ENCODE results near the gene WTAP.
"Not testable (repeated sequence)": the region's sequence is repeated elsewhere in the genome, so short reads cannot be mapped to it uniquely, and the experiment has no call there.

WTAP gene

GRCh38 chr6:159689001-159689400 lies 38.3 kb upstream of the WTAP start:
- no peak for TF ChIP-seq CTCF (conservative IDR thresholded peaks at IDR 0.05)
- H3K27ac ChIP-seq = no peak overlapping the region

- not testable (repeated sequence) for H3K27ac ChIP-seq
Measured at GRCh38 chr6:159690135-159690534, 37.2 kb upstream of the WTAP start.

GRCh38 chr6:159691133-159691962 lies 36.0 kb upstream of the WTAP start:
- TF ChIP-seq CTCF (conservative IDR thresholded peaks at IDR 0.05) = peak; percentile 82
- peak overlapping the region; percentile 90 for H3K27ac ChIP-seq

- peak overlapping the region; percentile 90 for H3K27ac ChIP-seq
- no peak for TF ChIP-seq CTCF (conservative IDR thresholded peaks at IDR 0.05)
Measured at GRCh38 chr6:159691963-159692287, 35.4 kb upstream of the WTAP start.

GRCh38 chr6:159692303-159693127 lies 34.8 kb upstream of the WTAP start:
- peak overlapping the region; percentile 90 for H3K27ac ChIP-seq
- TF ChIP-seq CTCF (conservative IDR thresholded peaks at IDR 0.05) = no peak

GRCh38 chr6:159693128-159693893 lies 34.0 kb upstream of the WTAP start, which contains the start of gene SOD2:
Gene SOD2, minus strand, starts transcription at chr6:159693241. Its CDS starts 74 bp downstream, at chr6:159693167.
- H3K27ac ChIP-seq = peak within 1 kb of the TSS; percentile 90
- TF ChIP-seq CTCF (conservative IDR thresholded peaks at IDR 0.05) = no peak

GRCh38 chr6:159693894-159694545 lies 33.3 kb upstream of the WTAP start:
- no peak for TF ChIP-seq CTCF (conservative IDR thresholded peaks at IDR 0.05)
- H3K27ac ChIP-seq = peak overlapping the region; percentile 90

Measured in VCaP (cell line).